Panc1 (cell line): ENCODE data around the gene CDK4. TPM values are rescaled to one million over a fixed set of nuclear protein-coding genes. Genes with fewer than 3 reads are reported as not detected.
"Not testable (repeated sequence)": the region's sequence is repeated elsewhere in the genome, so short reads cannot be mapped to it uniquely, and the experiment has no call there.

Source experiments
- ATAC-seq: fragments of 200-7000 bp; cut with Tn5 transposase; 2 replicates; pipeline ENCODE4 v1.9.1; 2020; ENCODE audit warnings: mild to moderate bottlenecking, moderate library complexity
- BruUV-seq: library from RNA; stranded (reverse); fragments of 400-500 nt; replicated peaks from 2 replicates; lab custom pipeline; 2021; lab: Mats Ljungman, UMichigan
- CTCF ChIA-PET: fragments of 300-600 bp; sonication (Branson Sonifier 250); formaldehyde crosslinking; loops from one replicate; lab custom pipeline; 2022; ENCODE audit warnings: antibody characterized with exemption; lab: Charles Lee
- POLR2A ChIA-PET: fragments of 300-600 bp; sonication (Branson Sonifier 250); formaldehyde crosslinking; loops from one replicate; lab custom pipeline; 2022; ENCODE audit warnings: antibody characterized with exemption; lab: Charles Lee
- DNase-seq: peaks from one replicate; pipeline ENCODE4 v3.0.0-alpha.2; 2010; ENCODE audit warnings: low read depth, low spot score
- H3K27ac ChIP-seq: 2 replicates; pipeline ENCODE4 v1.5.1; 2011; ENCODE audit warnings: mild to moderate bottlenecking, low read length, inconsistent platforms
- H3K27me3 ChIP-seq: fragments of 200-500 bp; sonication (Bioruptor generic); 2 replicates; pipeline ENCODE4 v1.6.0; 2014; ENCODE audit warnings: low read length, inconsistent platforms; ENCODE audit not compliant: control insufficient read depth, insufficient read depth
- H3K36me3 ChIP-seq: fragments of 200-500 bp; sonication (Bioruptor generic); 2 replicates; pipeline ENCODE4 v1.5.1; 2014; ENCODE audit warnings: inconsistent platforms, mild to moderate bottlenecking, low read length, moderate library complexity; ENCODE audit not compliant: control insufficient read depth, insufficient read depth
- H3K4me1 ChIP-seq: 2 replicates; pipeline ENCODE4 v1.5.1; 2011; ENCODE audit warnings: inconsistent platforms, mild to moderate bottlenecking, low read length, moderate library complexity; ENCODE audit not compliant: control insufficient read depth, insufficient read depth
- H3K4me3 ChIP-seq, 2 experiments: 2 replicates each; pipeline ENCODE4 v1.5.1; 2011 to 2012; ENCODE audit warnings: low read depth in 2 of 2, low read length in 2 of 2, mild to moderate bottlenecking in 2 of 2, inconsistent platforms in 1 of 2, moderate library complexity in 1 of 2
- H3K9me3 ChIP-seq: fragments of 200-500 bp; sonication (Bioruptor generic); 2 replicates; pipeline ENCODE4 v1.5.1; 2014; ENCODE audit warnings: low read depth, mild to moderate bottlenecking, inconsistent platforms, low read length, moderate library complexity; ENCODE audit not compliant: control insufficient read depth, insufficient read depth
- POLR2AphosphoS5 ChIP-seq: IDR thresholded peaks from 2 replicates; pipeline ENCODE4 v1.6.1; 2012; ENCODE audit warnings: mild to moderate bottlenecking, low read depth, low read length, moderate library complexity
- SIN3A ChIP-seq: IDR thresholded peaks from 2 replicates; pipeline ENCODE4 v1.6.1; 2012; ENCODE audit warnings: low read depth, mild to moderate bottlenecking, low read length, moderate library complexity, borderline replicate concordance; ENCODE audit not compliant: insufficient read depth
- TCF7L2 ChIP-seq: IDR thresholded peaks from 2 replicates; pipeline ENCODE4 v1.6.1; 2011; ENCODE audit warnings: mild to moderate bottlenecking, low read depth, low read length, inconsistent platforms
- in situ Hi-C: cut with HindIII; loops from 2 replicates; pipeline ENCODE4 v1.10.0; 2016; ENCODE audit warnings: low sequenced_read_pairs, low pct_unique_long_range_greater_than_20kb
- intact Hi-C: fragments of 100-400 bp; cut with micrococcal nuclease; formaldehyde crosslinking; loops from one replicate; pipeline ENCODE4 v1.10.0; 2022; ENCODE audit not compliant: unreplicated experiment
- total RNA-seq: library from RNA; stranded (reverse); gene quantifications from one replicate; pipeline ENCODE4 v1.2.1, GENCODE V29; 2021; ENCODE audit not compliant: unreplicated experiment
- TF ChIP-seq, protein P1 (sequence below): fragments of 450-650 bp; IDR thresholded peaks from 2 replicates; pipeline ENCODE4 v1.5.1; 2017; ENCODE audit warnings: mild to moderate bottlenecking
- TF ChIP-seq, protein P2 (sequence below), 2 experiments: IDR thresholded peaks; 2 replicates each; pipeline ENCODE4 v1.6.1; 2011 to 2012; ENCODE audit warnings: low read depth in 2 of 2, control low read depth in 1 of 2, low read length in 1 of 2, mild to moderate bottlenecking in 1 of 2, moderate library complexity in 1 of 2; ENCODE audit not compliant: insufficient read depth in 1 of 2

Gene CDK4
- total RNA-seq, 1 experiment from 2014 or later: 201 TPM

- BruUV-seq, H3K4me1 ChIP-seq: not testable (repeated sequence)
Measured at GRCh38 chr12:57715036-57715748, 36.9 kb downstream of the CDK4 start.

DNA sequence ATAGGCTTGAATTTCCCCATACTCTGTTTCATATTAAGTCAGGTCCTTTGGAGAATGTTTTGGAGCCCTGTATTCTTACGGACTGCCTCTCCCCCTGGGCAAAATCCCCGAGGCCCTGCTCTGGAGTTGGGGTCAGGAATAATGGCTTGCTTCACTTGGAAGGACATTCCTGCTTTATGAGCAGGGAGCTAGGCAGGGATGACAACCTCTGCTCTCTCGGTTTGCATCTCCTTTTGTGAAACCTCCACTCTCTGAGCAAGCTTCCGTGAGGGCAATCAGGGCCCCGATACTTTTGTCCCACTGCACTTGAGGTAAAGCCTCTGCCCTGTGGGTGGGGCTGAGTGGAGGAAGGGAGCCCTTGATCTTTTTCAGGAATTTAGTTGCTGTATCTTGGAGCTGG lies 38.9 kb downstream of the CDK4 start:
- no peaks in the 10 kb centered on the region; the same call in 1 of the 2 replicates for H3K36me3 ChIP-seq
- CTCF ChIA-PET: no interaction called here
- no peak for ATAC-seq

More at GRCh38 chr12:57715036-57715748, 36.9 kb downstream of the CDK4 start:
- CTCF ChIA-PET, ATAC-seq, H3K36me3 ChIP-seq, DNase-seq, in situ Hi-C loops, intact Hi-C loops, H3K27ac ChIP-seq, POLR2A ChIA-PET, H3K4me3 ChIP-seq, H3K9me3 ChIP-seq, H3K27me3 ChIP-seq: not testable (repeated sequence)

More for the DNA sequence above, 38.9 kb downstream of the CDK4 start:
- intact Hi-C loops (no loop called here), in situ Hi-C loops (no loop called here)
- no peak for DNase-seq
- no peaks in the 10 kb centered on the region for H3K4me1 ChIP-seq
- TF ChIP-seq SIN3A (no peak), POLR2AphosphoS5 (no peak), TCF7L2 (no peak)
- TF ChIP-seq, protein P1, sequence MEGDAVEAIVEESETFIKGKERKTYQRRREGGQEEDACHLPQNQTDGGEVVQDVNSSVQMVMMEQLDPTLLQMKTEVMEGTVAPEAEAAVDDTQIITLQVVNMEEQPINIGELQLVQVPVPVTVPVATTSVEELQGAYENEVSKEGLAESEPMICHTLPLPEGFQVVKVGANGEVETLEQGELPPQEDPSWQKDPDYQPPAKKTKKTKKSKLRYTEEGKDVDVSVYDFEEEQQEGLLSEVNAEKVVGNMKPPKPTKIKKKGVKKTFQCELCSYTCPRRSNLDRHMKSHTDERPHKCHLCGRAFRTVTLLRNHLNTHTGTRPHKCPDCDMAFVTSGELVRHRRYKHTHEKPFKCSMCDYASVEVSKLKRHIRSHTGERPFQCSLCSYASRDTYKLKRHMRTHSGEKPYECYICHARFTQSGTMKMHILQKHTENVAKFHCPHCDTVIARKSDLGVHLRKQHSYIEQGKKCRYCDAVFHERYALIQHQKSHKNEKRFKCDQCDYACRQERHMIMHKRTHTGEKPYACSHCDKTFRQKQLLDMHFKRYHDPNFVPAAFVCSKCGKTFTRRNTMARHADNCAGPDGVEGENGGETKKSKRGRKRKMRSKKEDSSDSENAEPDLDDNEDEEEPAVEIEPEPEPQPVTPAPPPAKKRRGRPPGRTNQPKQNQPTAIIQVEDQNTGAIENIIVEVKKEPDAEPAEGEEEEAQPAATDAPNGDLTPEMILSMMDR: no peak
- TF ChIP-seq, protein P2, sequence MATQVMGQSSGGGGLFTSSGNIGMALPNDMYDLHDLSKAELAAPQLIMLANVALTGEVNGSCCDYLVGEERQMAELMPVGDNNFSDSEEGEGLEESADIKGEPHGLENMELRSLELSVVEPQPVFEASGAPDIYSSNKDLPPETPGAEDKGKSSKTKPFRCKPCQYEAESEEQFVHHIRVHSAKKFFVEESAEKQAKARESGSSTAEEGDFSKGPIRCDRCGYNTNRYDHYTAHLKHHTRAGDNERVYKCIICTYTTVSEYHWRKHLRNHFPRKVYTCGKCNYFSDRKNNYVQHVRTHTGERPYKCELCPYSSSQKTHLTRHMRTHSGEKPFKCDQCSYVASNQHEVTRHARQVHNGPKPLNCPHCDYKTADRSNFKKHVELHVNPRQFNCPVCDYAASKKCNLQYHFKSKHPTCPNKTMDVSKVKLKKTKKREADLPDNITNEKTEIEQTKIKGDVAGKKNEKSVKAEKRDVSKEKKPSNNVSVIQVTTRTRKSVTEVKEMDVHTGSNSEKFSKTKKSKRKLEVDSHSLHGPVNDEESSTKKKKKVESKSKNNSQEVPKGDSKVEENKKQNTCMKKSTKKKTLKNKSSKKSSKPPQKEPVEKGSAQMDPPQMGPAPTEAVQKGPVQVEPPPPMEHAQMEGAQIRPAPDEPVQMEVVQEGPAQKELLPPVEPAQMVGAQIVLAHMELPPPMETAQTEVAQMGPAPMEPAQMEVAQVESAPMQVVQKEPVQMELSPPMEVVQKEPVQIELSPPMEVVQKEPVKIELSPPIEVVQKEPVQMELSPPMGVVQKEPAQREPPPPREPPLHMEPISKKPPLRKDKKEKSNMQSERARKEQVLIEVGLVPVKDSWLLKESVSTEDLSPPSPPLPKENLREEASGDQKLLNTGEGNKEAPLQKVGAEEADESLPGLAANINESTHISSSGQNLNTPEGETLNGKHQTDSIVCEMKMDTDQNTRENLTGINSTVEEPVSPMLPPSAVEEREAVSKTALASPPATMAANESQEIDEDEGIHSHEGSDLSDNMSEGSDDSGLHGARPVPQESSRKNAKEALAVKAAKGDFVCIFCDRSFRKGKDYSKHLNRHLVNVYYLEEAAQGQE (IDR thresholded peaks at IDR 0.05; ENCODE audit: insufficient read depth in 1 of 2, low read depth in 2 of 2, low read length in 1 of 2): no peak
- no peaks in the 10 kb centered on the region for H3K9me3 ChIP-seq
- H3K27me3 ChIP-seq: no peaks in the 10 kb centered on the region
- no TSS peak for BruUV-seq
- H3K27ac ChIP-seq: no peak overlapping the region
- H3K4me3 ChIP-seq: no peak overlapping the region
- POLR2A ChIA-PET: no interaction called here
